Astrocyte of the hippocampus (primary cell): Measurements from ENCODE around the gene GARS1.
A peak's percentile ranks its signal among the peaks of the same experiment; 100 is the strongest.
"Not testable (repeated sequence)": the region's sequence is repeated elsewhere in the genome, so short reads cannot be mapped to it uniquely, and the experiment has no call there.

Source experiments
- DNase-seq: peaks from one replicate; pipeline ENCODE4 v3.0.0; 2011; ENCODE audit warnings: low read depth, low spot score

GARS1 gene

DNA sequence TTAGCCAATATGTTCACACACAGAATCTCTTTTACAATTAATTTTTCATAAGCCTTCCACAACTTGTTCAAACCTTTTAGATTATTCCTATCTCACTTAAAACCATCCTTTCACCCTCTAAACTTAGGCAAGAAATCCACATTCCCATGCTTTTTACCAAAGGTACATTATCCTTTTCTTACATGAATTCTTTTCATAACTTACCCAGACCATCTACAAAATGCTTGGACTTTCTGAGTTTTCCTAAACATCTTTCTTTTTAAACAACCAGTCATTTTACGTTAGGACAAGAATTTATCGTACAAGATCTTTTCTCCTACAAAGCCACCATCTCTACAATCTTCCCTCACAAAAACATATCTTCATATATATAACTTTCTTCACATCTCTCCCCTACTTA is 18.8 kb upstream of the GARS1 start:
- no peak for DNase-seq

DNA sequence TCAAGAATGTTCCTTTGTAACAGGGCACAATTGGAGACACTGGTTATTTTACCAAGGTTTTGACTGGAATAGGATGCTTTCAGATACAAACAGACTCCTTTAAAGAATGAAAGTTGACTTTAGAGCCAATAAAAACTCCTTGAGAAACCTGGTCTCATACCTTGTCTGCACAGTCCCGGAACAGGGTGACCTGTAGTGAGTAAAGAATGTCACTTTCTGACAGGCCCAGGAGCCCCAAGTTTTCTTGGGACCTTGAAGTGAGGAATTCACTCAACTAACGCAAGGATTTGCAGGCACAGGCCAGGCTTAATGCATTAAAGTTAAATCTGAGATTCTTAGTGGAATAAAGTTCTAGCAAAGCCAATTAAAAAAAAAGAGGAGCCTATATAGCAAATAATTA is 11.5 kb upstream of the GARS1 start:
- no peak for DNase-seq

- DNase-seq, result no peak
These were observed 10.3 kb upstream of the GARS1 start for GRCh38 chr7:30584415-30584814.

- DNase-seq, result no peak
These were observed 9.7 kb upstream of the GARS1 start for GRCh38 chr7:30584965-30585364.

- no peak for DNase-seq
These were observed 9.0 kb upstream of the GARS1 start for GRCh38 chr7:30585675-30586074.

DNA sequence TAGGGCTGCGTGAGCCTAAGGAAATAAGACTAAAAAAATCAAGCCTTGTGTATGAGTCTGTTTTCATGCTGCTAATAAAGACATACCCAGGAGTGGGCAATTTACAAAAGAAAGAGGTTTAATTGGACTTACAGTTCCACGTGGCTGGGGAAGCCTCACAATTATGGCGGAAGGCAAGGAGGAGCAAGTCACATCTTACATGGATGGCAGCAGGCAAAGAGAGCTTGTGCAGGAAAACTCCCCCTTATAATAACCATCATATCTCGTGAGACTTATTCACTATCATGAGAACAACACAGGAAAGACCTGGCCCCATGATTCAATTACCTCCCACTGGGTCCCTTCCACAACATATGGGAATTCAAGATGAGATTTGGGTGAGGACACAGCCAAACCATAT is 7.1 kb upstream of the GARS1 start:
- DNase-seq, result not testable (repeated sequence)

GRCh38 chr7:30589111-30589510 is 5.6 kb upstream of the GARS1 start:
- DNase-seq, result no peak

DNA sequence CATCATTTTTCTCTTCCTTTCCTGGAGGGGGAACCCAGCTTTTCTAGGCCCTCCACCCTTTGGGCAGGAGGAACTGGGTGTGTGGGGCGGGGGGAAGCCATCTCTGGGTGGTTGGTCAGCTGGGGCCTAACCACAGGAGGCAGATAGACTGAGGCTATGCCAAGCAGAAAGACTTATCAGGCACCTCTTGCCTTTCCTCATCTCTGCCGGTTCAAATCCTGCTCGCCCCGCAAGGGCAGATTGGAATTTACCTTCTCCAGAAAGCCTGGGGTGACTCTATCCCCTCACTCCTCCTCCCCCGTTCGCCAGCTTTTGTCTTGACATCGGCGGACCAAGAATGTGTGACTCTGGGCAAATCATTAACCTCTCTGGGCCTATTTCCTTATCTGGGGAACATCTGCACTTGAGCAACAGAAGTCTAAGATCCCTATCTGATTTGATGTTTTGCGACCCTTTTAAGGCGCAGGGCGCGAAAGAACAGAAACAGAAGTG is 584 bp upstream of the GARS1 start:
- DNase-seq, result no peak

DNA sequence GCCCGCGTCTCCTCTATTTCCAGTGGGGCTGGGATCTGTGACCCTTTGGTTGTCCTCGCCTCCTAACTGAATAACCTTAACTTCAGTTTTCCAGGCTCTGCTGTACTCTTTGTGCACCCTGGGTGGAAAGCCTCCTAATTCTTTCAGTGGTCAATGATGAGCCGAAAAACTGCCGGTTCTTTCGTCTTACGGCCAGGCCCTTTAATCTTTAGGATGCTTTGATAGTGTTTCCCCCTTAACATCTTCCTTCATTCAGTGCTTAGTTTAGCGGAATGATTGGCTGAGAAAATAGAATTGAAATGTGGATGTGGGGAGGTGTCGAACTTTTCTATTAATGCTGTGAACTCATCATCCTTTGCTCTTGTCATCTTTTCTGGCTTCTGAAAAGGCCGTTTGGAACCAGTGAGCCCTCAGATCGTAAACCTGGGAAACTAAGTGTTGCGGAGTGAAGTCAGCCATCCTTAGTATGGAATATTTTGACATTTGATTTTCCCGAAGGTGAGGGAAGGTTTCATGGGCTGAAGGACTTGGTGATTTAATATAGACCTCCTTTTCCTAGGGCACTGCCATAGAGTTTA is 847 bp downstream of the GARS1 start:
- peak; percentile 38 for DNase-seq

DNA sequence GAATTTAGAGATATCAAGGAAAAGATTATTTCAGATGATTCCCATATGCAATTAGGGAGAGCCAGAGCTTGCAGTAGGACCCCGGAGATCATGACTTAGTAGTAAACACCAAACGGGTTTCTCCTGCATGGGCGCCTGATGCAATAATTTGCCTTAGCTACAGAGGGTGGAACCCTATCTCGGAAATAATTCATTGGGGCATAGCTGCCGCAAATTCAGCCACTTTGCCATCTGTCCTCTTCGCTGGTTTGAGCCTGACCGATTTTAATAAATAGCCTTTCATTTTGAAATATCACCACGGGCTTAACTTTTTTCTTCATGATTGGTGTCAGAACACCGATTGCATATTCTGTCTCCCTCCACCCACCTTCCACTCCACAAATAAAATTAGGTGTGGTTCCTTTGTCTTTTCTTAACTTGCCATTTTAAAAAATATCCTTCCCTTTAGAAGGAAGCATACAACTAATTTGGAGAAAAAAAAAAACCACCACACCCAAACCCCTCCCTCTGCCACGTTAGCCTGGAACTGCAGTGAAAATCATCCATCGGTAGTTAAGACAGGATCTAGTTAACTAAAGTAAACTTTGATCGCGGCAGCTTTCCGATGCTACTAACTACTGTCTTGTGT is 1.4 kb downstream of the GARS1 start:
- peak; percentile 42 for DNase-seq

DNA sequence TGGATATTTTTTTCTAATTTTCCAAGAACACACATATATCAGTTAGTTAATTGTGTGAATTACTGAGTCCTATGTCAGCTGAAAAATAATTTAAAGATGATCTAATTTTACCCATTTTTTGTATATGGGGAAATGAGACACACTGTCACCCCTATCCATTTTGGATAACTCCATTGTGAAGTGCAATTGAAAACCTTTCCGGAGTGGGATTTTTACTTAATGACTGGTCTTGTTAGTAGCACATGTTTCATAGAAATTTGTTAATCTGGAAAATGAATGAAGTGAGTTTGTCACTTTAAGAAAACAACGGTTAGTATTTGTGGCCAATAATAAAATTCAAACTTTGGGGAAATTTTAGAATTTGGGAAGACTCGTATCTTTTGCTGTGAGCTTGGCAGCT is 2.0 kb downstream of the GARS1 start:
- DNase-seq, result peak; percentile 15

- DNase-seq, result peak; percentile 33
These were observed 3.6 kb downstream of the GARS1 start for GRCh38 chr7:30598121-30598876.

DNA sequence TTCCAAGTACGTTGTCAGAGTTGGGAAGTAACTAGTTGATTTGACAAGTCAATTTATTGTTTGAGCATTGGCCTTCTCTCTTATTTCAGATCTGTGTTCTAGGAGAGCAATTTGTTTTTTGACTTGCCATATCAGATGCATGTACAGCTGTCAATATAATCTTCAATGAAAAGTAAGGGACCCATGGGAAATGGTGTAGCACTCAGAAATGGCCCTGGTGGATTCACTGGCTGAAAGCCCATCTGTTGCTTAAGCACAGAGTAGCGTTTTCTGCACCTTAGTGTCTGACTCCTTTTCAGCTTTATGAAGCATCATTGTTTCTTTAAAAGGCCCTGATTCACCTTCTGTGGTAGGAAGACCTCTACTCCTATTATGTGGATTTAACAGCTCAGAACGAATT is 10.2 kb downstream of the GARS1 start:
- DNase-seq, result no peak

DNA sequence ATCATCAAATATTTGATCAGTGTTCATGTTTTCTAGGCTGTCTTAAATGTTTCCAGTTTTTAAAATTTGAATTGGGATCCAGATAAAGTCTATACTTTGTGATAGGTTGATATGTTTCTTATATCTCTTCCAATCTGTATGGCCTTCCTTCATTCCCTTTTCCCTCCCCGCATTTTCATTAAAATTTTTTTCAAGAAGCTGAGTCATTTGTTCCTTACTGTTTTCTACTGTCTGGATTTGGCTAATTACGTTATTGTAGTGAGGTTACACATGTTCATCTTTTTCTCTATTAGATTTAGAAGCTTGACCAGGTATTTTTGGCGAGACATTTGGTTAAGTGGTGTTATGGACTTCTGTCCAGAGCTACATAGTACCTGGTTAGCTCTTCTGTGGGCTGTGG is 11.2 kb downstream of the GARS1 start:
- DNase-seq, result no peak

GRCh38 chr7:30612658-30613265 is 18.1 kb downstream of the GARS1 start:
- DNase-seq, result no peak

GRCh38 chr7:30613366-30614325 is 19.0 kb downstream of the GARS1 start:
- peak; percentile 48 for DNase-seq

GRCh38 chr7:30616318-30616717 is 21.6 kb downstream of the GARS1 start:
- no peak for DNase-seq

GRCh38 chr7:30617359-30617758 is 22.7 kb downstream of the GARS1 start:
- no peak for DNase-seq

GRCh38 chr7:30618080-30618676 is 23.5 kb downstream of the GARS1 start:
- DNase-seq, result no peak

DNA sequence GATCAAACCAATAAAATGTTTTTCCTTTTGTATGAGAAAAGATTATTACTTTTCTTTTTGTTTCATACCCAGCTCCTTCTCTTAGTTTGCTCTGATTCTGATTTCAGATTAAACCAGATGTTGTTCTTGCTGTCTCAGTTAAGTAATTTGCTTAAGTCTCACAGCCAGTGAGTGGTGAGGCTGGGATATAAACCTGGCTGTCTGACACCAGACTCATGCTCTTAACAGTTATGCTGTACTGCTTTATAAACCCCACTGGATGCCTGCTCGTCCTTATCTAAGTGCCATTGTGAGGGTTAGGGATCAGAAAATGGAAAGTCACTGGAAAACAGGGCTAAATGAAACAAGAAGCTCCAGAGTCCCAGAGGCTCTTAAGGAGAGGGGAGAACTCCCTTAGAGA is 24.3 kb downstream of the GARS1 start:
- DNase-seq, result no peak

GRCh38 chr7:30625283-30625682 is 30.6 kb downstream of the GARS1 start:
- DNase-seq, result no peak
